Suprapubic skin (tissue), 4 donors: ENCODE measurements around the gene IKZF1.

Experiments used
- CTCF ChIP-seq, 2 donors: fragments of 200-600 bp in 1 of 2; fragments of 450-650 bp in 1 of 2; sonication (generic) in 1 of 2; IDR thresholded peaks; one replicate each; pipeline ENCODE4 v1.5.1; 2016 to 2019; ENCODE audit warnings: antibody characterized with exemption in 2 of 2, mild to moderate bottlenecking in 1 of 2, moderate library complexity in 1 of 2
- POLR2A ChIP-seq, 2 donors: fragments of 450-650 bp; IDR thresholded peaks; one replicate each; pipeline ENCODE4 v1.6.1; 2017; ENCODE audit warnings: antibody characterized with exemption in 2 of 2, mild to moderate bottlenecking in 2 of 2, moderate library complexity in 2 of 2
- POLR2AphosphoS5 ChIP-seq, 3 donors: sonication (generic); formaldehyde crosslinking; IDR thresholded peaks; one replicate each; pipeline ENCODE4 v1.6.1; 2017; ENCODE audit warnings: antibody characterized with exemption in 3 of 3

GRCh38 chr7:50310361-50310760, 5.8 kb downstream of the IKZF1 start:
- TF ChIP-seq CTCF (IDR thresholded peaks at IDR 0.05): no peak
- no peak for TF ChIP-seq POLR2A (IDR thresholded peaks at IDR 0.05)
- TF ChIP-seq POLR2AphosphoS5 (IDR thresholded peaks at IDR 0.05): no peak
